ENCODE results near the gene CHAD.
A peak's percentile ranks its signal among the peaks of the same experiment; 100 is the strongest.

The CHAD gene, protein sequence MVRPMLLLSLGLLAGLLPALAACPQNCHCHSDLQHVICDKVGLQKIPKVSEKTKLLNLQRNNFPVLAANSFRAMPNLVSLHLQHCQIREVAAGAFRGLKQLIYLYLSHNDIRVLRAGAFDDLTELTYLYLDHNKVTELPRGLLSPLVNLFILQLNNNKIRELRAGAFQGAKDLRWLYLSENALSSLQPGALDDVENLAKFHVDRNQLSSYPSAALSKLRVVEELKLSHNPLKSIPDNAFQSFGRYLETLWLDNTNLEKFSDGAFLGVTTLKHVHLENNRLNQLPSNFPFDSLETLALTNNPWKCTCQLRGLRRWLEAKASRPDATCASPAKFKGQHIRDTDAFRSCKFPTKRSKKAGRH

DNA sequence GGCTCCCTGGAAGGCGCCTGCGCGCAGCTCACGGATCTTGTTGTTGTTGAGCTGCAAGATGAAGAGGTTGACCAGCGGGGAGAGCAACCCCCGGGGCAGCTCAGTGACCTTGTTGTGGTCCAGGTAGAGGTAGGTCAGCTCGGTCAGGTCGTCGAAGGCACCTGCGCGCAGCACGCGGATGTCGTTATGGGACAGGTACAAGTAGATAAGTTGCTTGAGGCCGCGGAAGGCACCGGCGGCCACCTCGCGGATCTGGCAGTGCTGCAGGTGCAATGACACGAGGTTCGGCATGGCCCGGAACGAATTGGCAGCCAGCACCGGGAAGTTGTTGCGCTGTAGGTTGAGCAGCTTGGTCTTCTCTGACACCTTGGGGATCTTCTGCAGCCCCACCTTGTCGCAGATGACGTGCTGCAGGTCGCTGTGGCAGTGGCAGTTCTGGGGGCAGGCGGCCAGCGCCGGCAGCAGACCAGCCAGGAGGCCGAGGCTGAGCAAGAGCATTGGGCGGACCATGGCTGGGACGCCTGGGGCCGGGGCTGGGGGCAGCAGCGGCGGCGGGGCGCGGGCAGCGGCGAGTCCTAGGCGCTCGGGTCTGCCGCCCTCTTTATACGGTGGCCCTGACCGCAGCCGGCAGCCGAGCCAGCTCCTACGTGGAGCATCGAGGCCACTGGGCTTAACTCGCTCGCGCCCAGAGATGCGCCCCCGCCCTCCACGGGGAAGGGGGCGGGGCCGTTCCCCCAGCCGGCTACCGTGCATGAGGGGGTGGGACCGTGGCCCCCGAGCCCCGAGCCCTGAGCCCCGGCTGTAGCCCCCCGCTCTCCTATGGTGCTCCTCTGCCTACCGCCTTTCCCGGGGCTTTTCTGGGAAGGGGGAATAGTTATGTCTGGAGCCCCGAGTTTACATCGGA lies at the start of gene CHAD:
Gene CHAD (minus strand): TSS at position 577 of the 904 bp plus-strand sequence. CDS start 67 bp downstream, at position 510.
- no peak for DNase-seq

DNA sequence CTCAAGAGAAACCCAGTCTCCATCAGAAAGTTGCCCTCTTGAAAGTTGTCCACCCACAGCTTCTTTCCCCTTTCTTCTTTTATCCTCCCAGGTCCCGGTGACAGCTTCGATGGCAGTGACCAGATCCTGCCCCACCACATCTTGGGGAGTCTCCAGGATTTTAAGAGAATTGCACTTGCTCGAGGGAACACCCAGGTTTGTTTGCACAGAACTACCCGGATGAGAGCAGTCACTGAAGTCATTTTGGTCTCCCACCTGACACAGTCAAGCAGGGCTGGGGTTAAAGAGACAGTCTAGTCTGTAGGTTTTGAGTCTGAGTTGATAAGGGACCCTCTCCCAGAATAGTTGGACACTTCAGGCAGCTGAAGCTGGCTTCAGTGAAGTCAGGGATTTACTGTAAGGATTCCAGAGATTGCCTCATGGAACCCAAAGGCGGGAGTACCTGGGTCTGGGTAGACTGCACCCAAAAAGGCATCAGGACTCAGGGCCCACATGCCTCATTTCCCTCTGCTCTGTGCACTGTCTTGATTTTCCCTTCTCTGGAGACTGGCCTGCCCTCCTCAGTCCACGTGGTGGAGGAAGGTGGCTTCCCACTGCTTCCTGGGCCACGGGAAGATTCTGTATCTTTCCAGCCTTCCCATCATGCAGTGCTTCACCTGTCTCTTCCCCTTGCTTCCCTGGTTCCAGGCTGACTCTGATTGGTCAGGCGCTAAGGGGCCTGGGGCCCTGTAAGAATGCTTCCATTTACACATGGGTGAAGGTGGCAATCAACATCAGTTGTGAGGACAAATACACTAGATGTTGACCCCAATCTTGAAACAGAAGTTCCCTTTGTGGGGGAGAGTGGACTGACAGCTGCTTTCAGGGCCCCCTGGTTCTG lies 49.1 kb upstream of the CHAD start:
- no peak for DNase-seq

DNA sequence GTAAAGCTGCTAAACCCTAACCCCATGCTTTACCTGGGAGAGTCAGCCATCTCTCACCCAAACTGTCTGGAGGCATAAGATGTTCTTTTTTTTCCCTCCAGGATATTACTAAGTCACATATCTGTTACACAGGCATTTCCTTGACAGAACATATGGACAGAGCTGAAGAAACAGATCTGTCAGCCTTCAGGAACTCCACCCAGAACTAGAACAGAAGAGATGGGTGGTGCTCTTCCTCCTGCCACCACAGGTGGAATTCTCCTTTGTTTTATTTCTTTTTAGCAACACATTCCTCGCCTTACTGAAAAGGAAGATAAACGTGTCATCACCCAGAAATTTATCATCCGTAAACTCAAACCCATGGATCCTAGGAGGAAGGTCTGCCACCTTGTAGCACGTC lies 48.3 kb upstream of the CHAD start:
- no peak for DNase-seq

DNA sequence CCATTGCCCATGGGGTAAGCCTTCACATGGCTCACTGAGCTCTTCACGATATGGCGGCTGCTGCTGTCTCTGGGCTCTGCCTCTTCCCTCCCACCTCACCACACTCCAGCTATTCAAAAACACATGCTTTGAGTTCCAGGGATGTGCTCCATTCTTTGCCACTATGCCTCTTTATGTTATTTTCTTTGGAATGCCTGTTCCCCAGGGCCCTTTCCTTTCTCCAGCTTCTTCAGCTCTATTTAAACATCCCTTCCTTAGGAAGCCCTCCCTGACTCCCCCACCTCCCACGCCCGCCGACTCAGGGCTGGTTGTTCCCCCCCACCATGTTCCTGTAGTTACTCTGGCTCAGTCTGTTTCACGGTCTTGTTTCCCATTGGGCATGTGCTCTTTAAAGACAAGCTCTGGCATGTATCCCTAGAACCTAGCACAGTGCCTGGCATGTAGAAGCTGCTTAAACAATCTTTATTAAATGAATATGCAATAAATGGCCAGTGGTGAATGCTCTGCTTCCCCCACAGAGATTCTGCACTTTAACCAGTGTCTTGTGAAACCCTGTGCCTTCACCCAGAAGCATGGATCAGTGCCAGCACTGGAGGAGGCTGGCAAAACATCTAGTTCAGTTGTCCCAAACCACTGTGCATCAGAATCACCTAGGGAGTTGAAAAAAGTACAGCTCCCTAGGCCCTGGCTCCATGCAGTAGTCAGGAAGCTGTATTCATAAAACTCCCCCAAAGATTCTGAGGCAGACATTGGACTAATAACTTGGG lies 46.4 kb upstream of the CHAD start:
- DNase-seq = peak in 1 of 2 experiments; percentile 17

DNA sequence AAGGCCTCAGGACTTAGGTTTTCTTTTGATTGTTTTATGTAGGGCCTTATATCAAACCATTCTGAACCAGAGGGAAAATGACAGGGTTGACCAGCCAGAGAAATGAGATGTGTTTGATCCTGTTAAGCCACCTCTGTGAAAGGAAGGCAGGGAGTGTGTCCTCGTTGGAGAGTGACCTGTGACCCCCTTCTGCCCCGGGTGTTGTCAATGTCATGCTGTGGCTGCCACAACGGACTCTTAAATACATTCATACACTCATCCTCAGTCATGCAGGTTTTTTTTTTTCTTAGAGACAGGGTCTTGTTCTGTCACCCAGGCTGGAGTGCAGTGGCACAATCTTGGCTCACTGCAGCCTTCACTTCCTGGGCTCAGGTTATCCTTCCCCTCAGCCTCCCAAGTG lies 45.7 kb upstream of the CHAD start:
- DNase-seq = no peak

DNA sequence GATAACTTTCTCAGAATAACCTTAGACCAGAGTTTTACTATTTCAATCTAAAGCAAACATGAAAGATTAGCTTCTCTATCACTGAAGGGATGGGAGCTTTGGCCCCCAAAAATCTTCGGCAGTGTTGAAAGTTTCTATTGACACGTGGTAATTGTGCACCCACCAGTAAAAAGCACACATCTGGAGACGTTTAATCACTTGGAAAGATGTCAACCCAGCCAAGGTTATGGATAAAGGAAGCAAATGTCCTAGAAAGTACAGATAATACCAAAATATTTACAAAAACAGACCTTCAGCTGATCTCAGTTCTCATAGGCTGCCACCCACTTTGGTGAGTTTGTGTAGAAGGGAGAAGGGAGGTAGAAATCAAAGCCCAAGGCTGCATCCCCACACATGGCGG lies 44.8 kb upstream of the CHAD start:
- no peak for DNase-seq

DNA sequence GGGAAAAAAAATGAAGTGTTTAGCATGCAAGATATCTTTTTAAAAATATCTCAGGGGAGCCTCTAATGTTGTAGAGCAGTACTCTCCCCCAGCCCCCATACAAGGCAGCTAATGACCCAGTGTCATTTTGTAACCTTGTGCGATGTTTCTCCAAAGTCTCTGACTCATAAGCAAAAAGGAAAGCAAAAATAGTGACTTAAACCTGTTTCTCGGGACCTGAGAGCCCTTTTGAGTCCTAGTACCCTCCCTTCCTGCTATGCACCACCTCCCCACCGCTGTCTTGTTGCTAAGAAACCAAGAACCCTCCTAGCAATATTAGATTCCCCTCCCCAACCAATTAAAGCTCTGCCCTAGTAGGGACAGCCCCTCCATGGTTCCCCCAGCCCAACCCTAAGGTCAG lies 42.4 kb upstream of the CHAD start:
- no peak for DNase-seq

DNA sequence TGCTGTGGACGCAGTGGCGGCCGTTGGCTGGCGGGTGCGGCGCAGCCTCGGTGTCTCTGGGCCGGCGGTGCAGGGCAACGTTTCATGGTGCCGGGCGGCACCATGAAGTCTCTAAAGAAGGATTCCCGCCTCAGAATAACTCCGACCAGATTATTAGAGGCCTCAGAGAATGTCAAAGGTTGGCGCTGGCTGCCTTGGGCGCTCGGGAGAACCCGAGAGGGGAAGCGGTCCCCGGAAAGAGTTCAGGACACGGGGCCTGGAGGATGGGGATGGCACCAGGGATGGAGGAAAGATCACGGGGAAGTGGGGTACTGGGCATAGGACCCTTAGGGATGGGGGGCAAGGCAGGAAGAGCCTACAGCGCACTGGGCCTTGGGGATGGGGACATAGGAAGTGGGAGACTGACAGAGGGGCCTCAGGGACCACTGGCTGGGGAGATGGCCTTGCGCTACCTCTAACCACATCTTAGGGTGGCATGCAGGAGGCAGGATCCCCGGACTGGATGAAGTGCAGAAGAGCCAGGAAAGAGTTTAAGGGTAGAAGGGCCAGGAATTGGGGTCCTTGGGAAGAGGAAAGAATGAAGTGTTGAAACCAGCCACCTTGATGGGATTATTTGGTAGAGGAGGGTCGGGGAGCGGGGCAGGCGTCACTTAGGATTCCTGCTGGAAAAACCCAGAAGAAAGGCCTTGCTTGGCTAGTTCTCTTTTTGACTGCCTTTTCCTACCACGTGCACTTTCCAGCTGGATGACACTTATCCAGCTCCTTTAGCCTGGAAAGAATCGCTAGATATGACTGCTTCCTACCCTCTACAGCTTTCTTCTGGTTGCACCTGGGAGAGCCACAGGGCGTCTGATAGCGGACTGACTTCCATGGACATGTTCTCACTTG lies 40.1 kb upstream of the CHAD start:
- no peak for DNase-seq

DNA sequence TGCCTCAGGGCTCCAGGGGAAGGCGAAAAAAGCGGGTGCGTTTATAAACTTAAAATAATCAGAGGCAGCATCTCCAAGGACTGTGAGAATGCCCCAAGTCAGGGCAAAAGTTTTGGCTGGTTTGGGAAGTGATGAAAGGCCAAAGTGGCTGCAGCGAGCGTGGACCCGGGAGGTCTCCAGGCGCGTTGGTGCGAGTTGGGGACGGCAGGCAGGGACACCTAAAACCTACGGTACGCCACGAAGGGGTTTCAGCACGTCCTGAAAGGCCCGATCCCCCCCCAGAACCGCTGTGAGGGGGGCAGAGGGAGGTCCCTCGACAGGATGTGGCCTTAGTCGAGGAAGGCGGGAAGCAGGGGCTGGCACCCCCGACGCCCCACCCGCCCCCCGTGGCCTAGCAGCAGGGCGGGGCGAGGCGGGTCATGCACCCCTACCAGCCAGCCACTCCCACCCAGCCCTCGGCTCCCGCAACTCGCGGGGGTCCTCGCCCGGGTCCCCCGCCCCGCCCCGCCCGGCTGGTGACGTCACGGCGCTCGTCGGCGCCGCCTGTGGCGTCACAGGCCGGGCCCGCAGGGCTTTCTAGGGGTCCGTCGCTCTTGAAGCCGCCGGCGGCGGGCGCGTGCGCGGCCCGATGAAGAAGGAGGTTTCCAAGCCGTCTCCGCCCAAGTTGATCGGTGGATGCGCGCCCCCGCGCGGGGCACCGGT lies 39.3 kb upstream of the CHAD start, which contains the start of gene MYCBPAP:
Gene MYCBPAP (plus strand): TSS at position 569 of the 702 bp plus-strand sequence. CDS start 236 bp downstream, outside the sequence.
- peak; percentile 44 to 47 for DNase-seq

DNA sequence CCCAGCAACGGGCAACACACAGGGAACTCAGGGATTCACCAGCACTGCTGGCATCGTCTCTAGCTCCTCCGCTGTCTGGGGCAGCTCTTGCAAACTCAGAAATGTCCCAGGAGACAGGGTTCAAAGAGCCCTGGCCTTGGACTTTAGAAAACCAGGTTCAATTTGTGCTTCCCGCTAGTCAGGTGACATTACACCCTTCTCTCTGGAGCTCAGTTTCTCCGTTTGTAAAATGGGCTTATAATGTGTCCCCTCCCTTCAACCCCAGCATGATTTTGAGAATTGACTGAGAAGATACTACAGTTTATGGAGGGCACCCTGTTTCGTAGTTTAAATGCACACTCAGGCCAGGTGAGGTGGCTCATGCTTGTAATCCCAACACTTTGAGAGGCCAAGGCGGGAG lies 37.6 kb upstream of the CHAD start:
- no peak for DNase-seq

DNA sequence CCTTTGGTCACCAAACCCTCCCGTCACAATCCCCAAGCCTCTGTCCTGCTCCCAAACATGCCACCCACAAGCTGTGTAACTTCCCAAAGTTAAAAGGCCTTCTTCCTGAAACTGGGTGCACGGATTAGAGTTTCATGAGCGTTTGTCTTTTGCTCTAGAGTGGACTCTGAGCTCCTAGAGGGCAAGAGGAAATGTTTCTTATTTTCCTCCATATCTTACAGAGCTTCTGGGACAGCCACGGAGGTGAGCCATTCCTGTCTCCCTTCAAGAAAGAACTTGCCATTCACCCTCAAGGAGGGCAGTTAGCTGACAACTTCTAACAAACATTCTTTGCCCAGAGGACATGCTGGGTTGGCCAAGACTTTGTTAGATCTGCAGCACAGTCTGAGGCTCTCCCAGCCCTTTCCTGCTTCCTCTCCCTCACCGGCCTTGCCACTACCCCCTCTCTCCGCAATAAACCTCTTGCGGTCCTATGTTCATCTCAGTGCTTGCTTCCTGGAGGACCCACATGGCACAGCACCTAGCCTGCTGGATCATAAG lies 37.0 kb upstream of the CHAD start:
- no peak for DNase-seq

DNA sequence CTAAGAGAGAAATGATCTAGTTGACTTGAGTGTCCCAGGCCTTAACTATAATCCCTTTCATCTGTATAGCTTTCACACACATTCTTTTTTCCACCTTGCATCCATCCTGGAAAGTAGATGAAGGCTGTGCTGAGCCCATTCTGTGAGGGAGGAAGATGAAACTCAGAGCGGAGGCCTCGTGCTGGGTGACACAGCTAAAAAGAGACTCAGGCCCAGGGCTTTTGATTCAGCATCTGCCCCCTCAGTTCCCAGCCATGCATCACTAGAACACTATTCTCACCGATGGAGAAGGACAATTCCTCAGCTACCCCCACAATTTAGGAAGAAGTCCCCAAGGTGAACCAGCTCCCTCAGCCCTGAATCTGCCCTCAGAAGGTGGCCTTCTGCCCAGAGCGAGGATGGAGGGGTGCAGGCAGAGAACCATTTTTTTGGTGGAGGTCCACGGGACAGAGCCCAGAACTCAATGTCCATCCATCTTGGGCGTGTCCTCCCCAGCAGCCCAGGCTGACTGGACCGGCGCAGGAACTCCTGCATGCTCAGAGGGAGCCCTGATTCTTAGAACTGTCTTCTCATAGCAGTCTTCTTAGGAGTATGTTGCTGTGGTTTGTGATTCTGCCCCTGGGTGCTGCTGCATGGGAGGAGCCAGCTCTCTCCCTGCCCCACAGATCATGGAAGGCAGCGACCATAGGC lies 33.8 kb upstream of the CHAD start:
- DNase-seq = no peak

DNA sequence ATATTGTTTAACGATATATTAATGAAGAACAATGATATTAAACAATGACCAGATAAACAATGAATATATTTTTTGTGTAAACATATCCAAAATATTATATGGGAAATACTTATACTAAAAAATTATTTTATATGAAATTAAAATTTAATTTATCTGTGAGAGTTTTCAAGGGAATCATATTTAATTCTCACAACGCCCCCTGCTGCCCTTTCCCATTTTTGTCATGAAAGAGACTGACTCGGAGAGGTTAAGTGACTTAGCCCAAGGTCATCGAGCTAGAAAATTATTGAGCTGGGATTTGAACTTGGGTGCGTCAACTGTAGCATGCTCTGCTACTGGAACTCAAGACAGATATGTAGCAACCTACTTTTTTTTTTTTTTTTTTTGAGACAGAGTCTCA lies 32.4 kb upstream of the CHAD start:
- peak; percentile 37 to 62 for DNase-seq

DNA sequence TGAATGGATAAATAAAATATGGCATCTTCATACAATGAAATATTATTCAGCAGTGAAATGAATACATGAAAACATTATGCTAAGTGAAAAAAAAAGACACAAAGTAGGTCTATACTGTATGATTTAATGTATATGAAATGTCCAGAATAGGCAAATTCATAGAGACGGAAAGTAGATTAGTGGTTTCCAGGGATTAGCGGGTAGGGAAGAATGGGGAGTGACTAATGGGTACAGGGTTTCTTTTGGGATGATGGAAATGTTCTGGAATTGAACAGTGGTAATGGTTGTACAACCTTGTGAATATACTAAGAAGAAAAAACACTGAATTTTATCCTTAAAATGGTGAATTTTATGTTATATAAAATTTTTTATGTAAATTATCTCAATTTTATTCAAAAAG lies 31.0 kb upstream of the CHAD start:
- no peak for DNase-seq

DNA sequence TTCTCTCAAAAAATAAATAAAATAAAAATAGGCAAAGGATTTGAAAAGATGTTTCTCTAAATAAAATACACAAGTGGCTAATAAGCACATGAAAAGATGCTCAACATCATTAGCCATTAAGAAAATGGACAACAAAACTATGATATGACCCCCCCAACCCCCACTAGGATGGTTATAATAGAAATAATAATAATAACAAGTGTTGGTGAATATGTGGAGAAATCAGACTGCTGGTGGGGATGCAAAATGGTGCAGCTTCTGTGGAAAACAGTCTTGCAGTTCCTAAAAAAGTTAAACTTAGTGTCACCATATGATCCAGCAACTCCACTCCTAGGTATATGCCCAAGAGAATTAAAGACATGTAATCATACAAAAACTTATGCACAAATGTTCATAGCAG lies 30.6 kb upstream of the CHAD start:
- DNase-seq = no peak

DNA sequence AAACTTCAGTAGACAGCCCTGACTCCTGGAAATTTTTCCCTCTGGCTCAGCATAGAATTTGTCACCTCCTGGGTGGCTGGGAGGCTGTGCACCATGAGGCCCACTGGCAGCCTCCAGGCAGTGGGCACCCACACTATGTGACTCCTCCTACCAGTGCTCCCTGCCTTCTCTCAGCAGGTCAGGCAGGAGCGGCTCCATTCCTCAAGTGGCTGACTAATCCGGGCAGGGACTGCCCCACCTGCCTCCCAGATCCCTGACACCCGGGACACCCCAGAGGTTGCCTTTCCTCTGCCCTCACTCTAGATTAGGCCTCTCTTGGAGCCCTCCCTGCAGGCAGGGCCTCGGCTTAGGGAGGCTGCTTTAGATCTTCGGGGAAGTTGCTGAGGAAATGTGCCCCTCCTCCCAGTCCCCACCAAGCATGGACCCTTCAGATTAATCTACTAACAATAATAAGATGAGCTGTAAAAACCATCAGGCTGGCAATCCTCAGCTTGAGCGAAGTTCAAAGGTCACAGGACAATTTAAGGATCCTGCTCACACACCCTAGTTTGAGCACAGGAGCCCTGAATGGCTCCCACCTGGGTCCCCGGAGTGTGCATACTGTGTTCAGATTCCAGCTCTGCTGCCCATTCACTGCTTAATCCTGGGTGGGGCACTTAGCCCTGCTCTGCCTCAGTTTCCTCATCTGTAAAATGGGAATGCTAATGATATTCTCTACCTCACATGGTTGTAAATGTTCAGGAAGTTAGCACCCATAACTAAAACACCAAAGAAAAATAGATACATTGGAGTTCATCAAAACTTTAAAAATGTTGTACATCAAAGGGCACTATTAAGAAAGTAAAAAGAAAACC lies 29.6 kb upstream of the CHAD start:
- no peak for DNase-seq

DNA sequence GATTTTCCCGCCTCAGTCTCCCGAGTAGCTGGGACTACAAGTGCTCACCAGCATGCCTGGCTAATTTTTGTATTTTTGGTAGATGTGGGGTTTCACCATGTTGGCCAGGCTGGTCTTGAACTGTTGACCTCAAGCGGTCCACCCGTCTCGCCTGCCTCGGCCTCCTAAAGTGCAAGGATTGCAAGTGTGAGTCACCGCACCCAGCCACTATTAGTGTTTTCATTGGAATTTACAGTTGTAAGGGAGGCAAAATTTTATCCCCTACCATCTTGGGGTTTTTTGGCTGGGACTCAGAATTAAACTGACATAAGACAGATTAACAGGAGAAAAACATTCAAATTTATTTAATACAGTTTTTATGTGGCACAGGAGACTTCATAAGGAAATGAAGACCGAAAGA lies 27.2 kb upstream of the CHAD start:
- no peak for DNase-seq

DNA sequence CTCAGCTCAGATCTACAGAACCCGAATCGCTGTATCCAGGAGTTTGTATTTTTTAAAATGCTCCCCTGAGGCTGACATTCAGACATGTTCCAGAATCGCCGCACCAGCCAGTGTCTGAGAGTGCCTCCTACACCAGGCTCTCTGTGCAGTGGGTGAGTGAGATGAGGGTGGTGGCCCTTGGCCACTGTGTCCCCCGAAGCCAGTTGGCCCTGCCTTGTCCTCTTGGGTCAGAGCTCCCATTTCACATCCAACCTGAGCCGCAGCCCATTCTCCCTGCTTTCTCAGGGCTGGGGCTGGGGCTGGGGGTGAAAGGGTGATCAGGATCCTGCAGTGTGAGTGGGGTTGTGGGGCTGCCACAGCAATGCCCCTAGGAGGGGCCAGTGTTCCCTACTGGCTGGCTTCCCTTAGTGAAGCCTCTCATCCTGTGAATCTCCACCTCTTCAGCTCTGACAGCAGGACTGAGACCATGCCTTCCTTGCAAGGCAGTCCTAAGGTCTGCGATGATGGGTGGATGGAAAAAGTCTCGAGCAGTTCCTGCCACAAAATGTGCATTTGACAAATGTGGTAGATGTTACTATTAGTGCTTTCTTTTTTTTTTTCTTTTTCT lies 26.6 kb upstream of the CHAD start:
- no peak for DNase-seq
